OCI-LY7 (cell line): ENCODE data around the gene BSDC1. TPM values are rescaled to one million over a fixed set of nuclear protein-coding genes. Genes with fewer than 3 reads are reported as not detected.

Experiments
- BruUV-seq: library from RNA; stranded (reverse); fragments of 400-500 nt; replicated peaks from 2 replicates; lab custom pipeline; 2021; lab: Mats Ljungman, UMichigan
- CTCF ChIA-PET: fragments of 300-600 bp; sonication (Branson Sonifier 250); formaldehyde crosslinking; loops from one replicate; lab custom pipeline; 2022; ENCODE audit warnings: antibody characterized with exemption; ENCODE audit not compliant: unreplicated experiment; lab: Charles Lee
- POLR2A ChIA-PET: fragments of 300-600 bp; sonication (Branson Sonifier 250); formaldehyde crosslinking; loops from one replicate; lab custom pipeline; 2022; ENCODE audit warnings: antibody characterized with exemption; lab: Charles Lee
- DNase-seq: peaks from one replicate; pipeline ENCODE4 v3.0.0-alpha.2; 2015; ENCODE audit warnings: low spot score
- H2AFZ ChIP-seq: fragments of 200-600 bp; sonication (generic), shearing (Covaris generic); 2 replicates; pipeline ENCODE4 v1.6.1; 2014; ENCODE audit warnings: mild to moderate bottlenecking, antibody characterized with exemption, low read length, moderate library complexity
- H3K27ac ChIP-seq: fragments of 200-600 bp; sonication (generic); 2 replicates; pipeline ENCODE4 v1.5.1; 2014; ENCODE audit warnings: mixed run types, low read depth, mild to moderate bottlenecking, moderate library complexity, low read length, inconsistent platforms; ENCODE audit not compliant: poor library complexity, severe bottlenecking
- H3K36me3 ChIP-seq: fragments of 200-600 bp; sonication (generic); 2 replicates; pipeline ENCODE4 v1.6.1; 2014; ENCODE audit warnings: mild to moderate bottlenecking, antibody characterized with exemption, low read length, moderate library complexity, mixed read lengths; ENCODE audit not compliant: insufficient read depth
- H3K4me1 ChIP-seq: fragments of 200-600 bp; sonication (generic); 2 replicates; pipeline ENCODE4 v1.5.1; 2014; ENCODE audit warnings: mild to moderate bottlenecking, low read length; ENCODE audit not compliant: insufficient read depth, poor library complexity, severe bottlenecking
- H3K4me2 ChIP-seq: fragments of 200-600 bp; sonication (generic); 2 replicates; pipeline ENCODE4 v1.6.1; 2014; ENCODE audit warnings: mild to moderate bottlenecking, low read length
- H3K4me3 ChIP-seq: fragments of 200-600 bp; sonication (generic); 2 replicates; pipeline ENCODE4 v1.5.1; 2014; ENCODE audit warnings: mild to moderate bottlenecking, low read depth, low read length; ENCODE audit not compliant: poor library complexity, severe bottlenecking
- H3K79me2 ChIP-seq: fragments of 200-600 bp; sonication (generic); 2 replicates; pipeline ENCODE4 v1.6.1; 2016; ENCODE audit warnings: low read depth, mild to moderate bottlenecking, low read length, moderate library complexity, mixed read lengths; ENCODE audit not compliant: insufficient read depth
- H3K9me2 ChIP-seq: fragments of 200-600 bp; sonication (generic); 2 replicates; pipeline ENCODE4 v1.6.1; 2016; ENCODE audit warnings: mild to moderate bottlenecking, low read length, mixed read lengths; ENCODE audit not compliant: insufficient read depth
- H3K9me3 ChIP-seq: fragments of 200-600 bp; sonication (generic); 2 replicates; pipeline ENCODE4 v1.6.1; 2014; ENCODE audit warnings: mild to moderate bottlenecking, mixed run types, low read length, mixed read lengths
- H4K20me1 ChIP-seq: fragments of 200-600 bp; sonication (generic); 2 replicates; pipeline ENCODE4 v1.6.1; 2014; ENCODE audit warnings: mild to moderate bottlenecking, antibody characterized with exemption, low read length, moderate library complexity, mixed read lengths; ENCODE audit not compliant: insufficient read depth
- CTCF ChIP-seq: fragments of 200-600 bp; sonication (generic); conservative IDR thresholded peaks from 2 replicates; pipeline ENCODE4 v1.5.1; 2014; ENCODE audit warnings: mild to moderate bottlenecking, antibody characterized with exemption, low read length, moderate library complexity, mixed read lengths
- EZH2phosphoT487 ChIP-seq: fragments of 200-600 bp; sonication (generic); IDR thresholded peaks from 2 replicates; pipeline ENCODE4 v1.6.1; 2018; ENCODE audit warnings: low read depth, borderline replicate concordance, mild to moderate bottlenecking, mixed run types, antibody characterized with exemption, low read length, moderate library complexity, mixed read lengths
- intact Hi-C: fragments of 100-400 bp; cut with micrococcal nuclease; formaldehyde crosslinking; loops from one replicate; pipeline ENCODE4 v1.10.0; 2022; ENCODE audit not compliant: unreplicated experiment
- total RNA-seq, 2 experiments: library from RNA; depleted of rRNA in 1 of 2; stranded (reverse); fragments of >200 nt in 1 of 2; shearing (Covaris generic) in 1 of 2; gene quantifications; 2 replicates each; pipeline ENCODE4 v1.2.3, GENCODE V29; 2014 to 2022

BSDC1 gene
- total RNA-seq, 2 experiments from 2014 or later = 29.6 to 41.8 TPM

GRCh38 chr1:32352831-32353383 is 41.3 kb downstream of the BSDC1 start:
- H3K79me2 ChIP-seq = no peaks in the 10 kb centered on the region
- no peak overlapping the region for H3K4me3 ChIP-seq
- ChIA-PET CTCF (interaction anchor here (1.1 to 1.2 kb wide), 2 partner anchors 10 to 16 kb away, joined by 3 to 4 read pairs; no protein-coding TSS in a partner anchor), POLR2A (interaction anchor here (0.7 to 1.3 kb wide), 3 partner anchors 17 to 57 kb away, joined by 3 to 4 read pairs (median 4); partner anchors contain the start of gene MARCKSL1)
- H3K4me1 ChIP-seq = peaks cover 38% of the 10 kb centered on the region
- H3K36me3 ChIP-seq = no peaks in the 10 kb centered on the region
- no peak for DNase-seq
- H2AFZ ChIP-seq = no peak overlapping the region
- H4K20me1 ChIP-seq = no peaks in the 10 kb centered on the region
- H3K4me2 ChIP-seq = peak overlapping the region; percentile 16; the same call in 1 of the 2 replicates
- H3K27ac ChIP-seq = no peak overlapping the region
- H3K9me2 ChIP-seq = no peaks in the 10 kb centered on the region
- intact Hi-C loops = no loop called here
- TF ChIP-seq EZH2phosphoT487 = no peak
- TF ChIP-seq CTCF = no peak
- peaks cover 8% of the 10 kb centered on the region; the same call in 1 of the 2 replicates for H3K9me3 ChIP-seq
- BruUV-seq = no TSS peak

GRCh38 chr1:32352239-32352745 is 41.9 kb downstream of the BSDC1 start:
- no TSS peak for BruUV-seq
- Histone ChIP-seq H2AFZ (no peak overlapping the region), H3K36me3 (no peaks in the 10 kb centered on the region), H3K9me3 (peaks cover 8% of the 10 kb centered on the region; the same call in 1 of the 2 replicates), H3K27ac (no peak overlapping the region), H3K4me1 (peaks cover 38% of the 10 kb centered on the region), H3K79me2 (no peaks in the 10 kb centered on the region), H3K9me2 (no peaks in the 10 kb centered on the region), H3K4me3 (peak overlapping the region; percentile 74), H4K20me1 (no peaks in the 10 kb centered on the region), H3K4me2 (peak overlapping the region; percentile 87)
- no peak for DNase-seq
- ChIA-PET CTCF (interaction anchor here (0.9 to 1.2 kb wide), 2 partner anchors 15 to 37 kb away, joined by 3 to 4 read pairs; no protein-coding TSS in a partner anchor), POLR2A (interaction anchor here (0.8 to 1.3 kb wide), 2 partner anchors 16 to 56 kb away, joined by 3 to 4 read pairs; partner anchors contain the start of gene MARCKSL1)
- TF ChIP-seq EZH2phosphoT487 (no peak), CTCF (no peak)
- intact Hi-C loops = no loop called here
